Fibroblast of mammary gland (primary cell): Measurements from ENCODE around the gene BCL2L14.

Experiments used
- DNase-seq: peaks from one replicate; pipeline ENCODE4 v3.0.0-alpha.2; 2010; ENCODE audit warnings: low read depth
- H3K4me3 ChIP-seq: 2 replicates; pipeline ENCODE4 v1.5.1; 2011; ENCODE audit warnings: low read depth, mild to moderate bottlenecking, low read length, moderate library complexity; ENCODE audit not compliant: control insufficient read depth
- CTCF ChIP-seq: conservative IDR thresholded peaks from 2 replicates; pipeline ENCODE4 v1.5.1; 2011; ENCODE audit warnings: low read depth, low read length, inconsistent platforms; ENCODE audit not compliant: control insufficient read depth, insufficient read depth

The BCL2L14 gene

GRCh38 chr12:12070674-12071656, at the start of gene BCL2L14:
Gene BCL2L14 (plus strand): TSS chr12:12070939. CDS start chr12:12079306, 8,367 bp downstream.
- no peak for TF ChIP-seq CTCF
- no peak within 1 kb of the TSS for H3K4me3 ChIP-seq
- DNase-seq, result no peak

GRCh38 chr12:12022306-12022936, 48.3 kb upstream of the BCL2L14 start:
- no peak for TF ChIP-seq CTCF
- H3K4me3 ChIP-seq, result no peak overlapping the region
- DNase-seq, result no peak

- TF ChIP-seq CTCF, result no peak
- no peak for DNase-seq
- no peak overlapping the region for H3K4me3 ChIP-seq
Observed at GRCh38 chr12:12023456-12023855, 47.3 kb upstream of the BCL2L14 start.

- no peak for TF ChIP-seq CTCF
- H3K4me3 ChIP-seq, result no peak overlapping the region
- no peak for DNase-seq
Observed at GRCh38 chr12:12024911-12025682, 45.6 kb upstream of the BCL2L14 start.

GRCh38 chr12:12025799-12026386, 44.8 kb upstream of the BCL2L14 start:
- no peak for TF ChIP-seq CTCF
- no peak overlapping the region for H3K4me3 ChIP-seq
- DNase-seq, result no peak
